ENCODE data around the gene NFKBIE.

The NFKBIE gene

DNA sequence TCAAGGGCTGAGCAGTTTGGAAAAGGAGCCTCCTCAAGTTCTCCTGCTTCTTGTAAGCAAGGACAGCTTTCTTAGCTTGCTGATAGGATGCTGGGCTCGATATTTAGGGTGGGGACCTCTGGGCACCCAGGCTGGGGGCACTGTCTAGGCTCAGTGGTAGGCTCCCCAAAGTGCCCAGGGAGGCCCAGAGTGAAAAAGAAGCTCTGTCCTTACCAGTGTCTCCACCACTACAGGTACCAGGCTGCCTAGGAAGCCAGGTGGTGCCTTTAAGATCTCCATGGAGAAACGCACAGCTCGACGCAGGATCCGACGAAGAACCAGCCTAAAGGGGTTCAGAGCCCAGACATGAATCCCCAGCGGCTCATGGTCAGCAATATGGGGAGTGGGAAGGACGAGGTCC, 41.4 kb upstream of the NFKBIE start:
- Histone ChIP-seq H4K20me1 (ENCODE audit: insufficient read depth, low read length) (no peaks in the 10 kb centered on the region), H3K4me1 (ENCODE audit: insufficient read depth, low read length, severe bottlenecking) (peaks cover 2% of the 10 kb centered on the region), H3K79me2 (ENCODE audit: insufficient read depth, low read length) (no peaks in the 10 kb centered on the region), H3K9me2 (ENCODE audit: low read depth, low read length) (no peaks in the 10 kb centered on the region), H3K27me3 (ENCODE audit: insufficient read depth, low read length) (no peaks in the 10 kb centered on the region), H3K27ac (ENCODE audit: low read depth, low read length, poor library complexity, severe bottlenecking) (no peak overlapping the region), H3K9me3 (ENCODE audit: low read length) (no peaks in the 10 kb centered on the region), H3K9ac (ENCODE audit: low read length) (no peak overlapping the region), H3K36me3 (ENCODE audit: insufficient read depth, low read length) (peaks cover 86% of the 10 kb centered on the region), H3K4me3 (ENCODE audit: low read depth, low read length, poor library complexity, severe bottlenecking) (no peak overlapping the region), H3K4me2 (ENCODE audit: low read length) (no peak overlapping the region), H2AFZ (ENCODE audit: low read length) (no peak overlapping the region), H3F3A (ENCODE audit: insufficient read depth, low read length) (no peaks in the 10 kb centered on the region)
- TF ChIP-seq EZH2 (IDR thresholded peaks at IDR 0.05; ENCODE audit: borderline replicate concordance, low read length): no peak
- TF ChIP-seq, protein P1, sequence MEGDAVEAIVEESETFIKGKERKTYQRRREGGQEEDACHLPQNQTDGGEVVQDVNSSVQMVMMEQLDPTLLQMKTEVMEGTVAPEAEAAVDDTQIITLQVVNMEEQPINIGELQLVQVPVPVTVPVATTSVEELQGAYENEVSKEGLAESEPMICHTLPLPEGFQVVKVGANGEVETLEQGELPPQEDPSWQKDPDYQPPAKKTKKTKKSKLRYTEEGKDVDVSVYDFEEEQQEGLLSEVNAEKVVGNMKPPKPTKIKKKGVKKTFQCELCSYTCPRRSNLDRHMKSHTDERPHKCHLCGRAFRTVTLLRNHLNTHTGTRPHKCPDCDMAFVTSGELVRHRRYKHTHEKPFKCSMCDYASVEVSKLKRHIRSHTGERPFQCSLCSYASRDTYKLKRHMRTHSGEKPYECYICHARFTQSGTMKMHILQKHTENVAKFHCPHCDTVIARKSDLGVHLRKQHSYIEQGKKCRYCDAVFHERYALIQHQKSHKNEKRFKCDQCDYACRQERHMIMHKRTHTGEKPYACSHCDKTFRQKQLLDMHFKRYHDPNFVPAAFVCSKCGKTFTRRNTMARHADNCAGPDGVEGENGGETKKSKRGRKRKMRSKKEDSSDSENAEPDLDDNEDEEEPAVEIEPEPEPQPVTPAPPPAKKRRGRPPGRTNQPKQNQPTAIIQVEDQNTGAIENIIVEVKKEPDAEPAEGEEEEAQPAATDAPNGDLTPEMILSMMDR (IDR thresholded peaks at IDR 0.05; ENCODE audit: low read length): no peak

- no peak overlapping the region for H3K9ac ChIP-seq (ENCODE audit: low read length)
- H3K27me3 ChIP-seq (ENCODE audit: insufficient read depth, low read length): no peaks in the 10 kb centered on the region
- H3K36me3 ChIP-seq (ENCODE audit: insufficient read depth, low read length): peaks cover 85% of the 10 kb centered on the region
- TF ChIP-seq EZH2 (IDR thresholded peaks at IDR 0.05; ENCODE audit: borderline replicate concordance, low read length): no peak
- TF ChIP-seq, protein P1 (IDR thresholded peaks at IDR 0.05; ENCODE audit: low read length): no peak
- no peaks in the 10 kb centered on the region for H3F3A ChIP-seq (ENCODE audit: insufficient read depth, low read length)
- no peaks in the 10 kb centered on the region for H3K9me3 ChIP-seq (ENCODE audit: low read length)
- no peaks in the 10 kb centered on the region for H3K4me1 ChIP-seq (ENCODE audit: insufficient read depth, low read length, severe bottlenecking)
- H3K79me2 ChIP-seq (ENCODE audit: insufficient read depth, low read length): no peaks in the 10 kb centered on the region
- H3K9me2 ChIP-seq (ENCODE audit: low read depth, low read length): no peaks in the 10 kb centered on the region
- H3K27ac ChIP-seq (ENCODE audit: low read depth, low read length, poor library complexity, severe bottlenecking): no peak overlapping the region
- no peak overlapping the region for H2AFZ ChIP-seq (ENCODE audit: low read length)
- no peaks in the 10 kb centered on the region for H4K20me1 ChIP-seq (ENCODE audit: insufficient read depth, low read length)
- no peak overlapping the region for H3K4me3 ChIP-seq (ENCODE audit: low read depth, low read length, poor library complexity, severe bottlenecking)
- H3K4me2 ChIP-seq (ENCODE audit: low read length): no peak overlapping the region
These were observed 39.9 kb upstream of the NFKBIE start for GRCh38 chr6:44305200-44305725.

GRCh38 chr6:44304282-44305199, 39.2 kb upstream of the NFKBIE start:
- H3K27ac ChIP-seq (ENCODE audit: low read depth, low read length, poor library complexity, severe bottlenecking): no peak overlapping the region
- H3K4me1 ChIP-seq (ENCODE audit: insufficient read depth, low read length, severe bottlenecking): no peaks in the 10 kb centered on the region
- no peak overlapping the region for H2AFZ ChIP-seq (ENCODE audit: low read length)
- TF ChIP-seq, protein P1 (IDR thresholded peaks at IDR 0.05; ENCODE audit: low read length): peak; percentile 76
- TF ChIP-seq EZH2 (IDR thresholded peaks at IDR 0.05; ENCODE audit: borderline replicate concordance, low read length): no peak
- H3K9ac ChIP-seq (ENCODE audit: low read length): no peak overlapping the region
- H3K36me3 ChIP-seq (ENCODE audit: insufficient read depth, low read length): peaks cover 80% of the 10 kb centered on the region
- no peak overlapping the region for H3K4me3 ChIP-seq (ENCODE audit: low read depth, low read length, poor library complexity, severe bottlenecking)
- H4K20me1 ChIP-seq (ENCODE audit: insufficient read depth, low read length): no peaks in the 10 kb centered on the region
- H3K27me3 ChIP-seq (ENCODE audit: insufficient read depth, low read length): no peaks in the 10 kb centered on the region
- no peaks in the 10 kb centered on the region for H3K79me2 ChIP-seq (ENCODE audit: insufficient read depth, low read length)
- no peaks in the 10 kb centered on the region for H3K9me3 ChIP-seq (ENCODE audit: low read length)
- H3F3A ChIP-seq (ENCODE audit: insufficient read depth, low read length): no peaks in the 10 kb centered on the region
- H3K9me2 ChIP-seq (ENCODE audit: low read depth, low read length): no peaks in the 10 kb centered on the region
- H3K4me2 ChIP-seq (ENCODE audit: low read length): no peak overlapping the region

Measured in OCI-LY1 (cell line).